ENCODE data around the gene RGS6.

Gene RGS6

DNA sequence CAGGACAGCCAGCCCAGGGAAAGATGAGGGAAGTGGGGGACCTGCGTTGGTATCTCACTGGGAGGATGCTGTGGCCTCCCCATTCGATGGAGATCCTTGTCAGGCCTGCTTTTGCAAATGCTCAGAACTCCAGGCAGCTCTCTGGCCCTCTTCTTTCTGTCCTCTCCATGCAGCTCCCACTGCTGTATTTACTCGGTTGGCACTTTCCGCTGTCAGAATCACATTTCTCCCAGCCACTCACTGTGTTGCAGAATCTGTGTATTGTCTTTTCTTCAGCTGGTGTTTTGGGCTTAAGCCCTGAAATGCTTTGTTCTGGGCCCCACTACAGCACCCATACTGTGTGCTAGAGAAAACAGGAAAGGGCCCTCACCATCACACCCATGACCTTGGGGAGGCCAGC is 401.1 kb downstream of the RGS6 start:
- no peak for DNase-seq

DNA sequence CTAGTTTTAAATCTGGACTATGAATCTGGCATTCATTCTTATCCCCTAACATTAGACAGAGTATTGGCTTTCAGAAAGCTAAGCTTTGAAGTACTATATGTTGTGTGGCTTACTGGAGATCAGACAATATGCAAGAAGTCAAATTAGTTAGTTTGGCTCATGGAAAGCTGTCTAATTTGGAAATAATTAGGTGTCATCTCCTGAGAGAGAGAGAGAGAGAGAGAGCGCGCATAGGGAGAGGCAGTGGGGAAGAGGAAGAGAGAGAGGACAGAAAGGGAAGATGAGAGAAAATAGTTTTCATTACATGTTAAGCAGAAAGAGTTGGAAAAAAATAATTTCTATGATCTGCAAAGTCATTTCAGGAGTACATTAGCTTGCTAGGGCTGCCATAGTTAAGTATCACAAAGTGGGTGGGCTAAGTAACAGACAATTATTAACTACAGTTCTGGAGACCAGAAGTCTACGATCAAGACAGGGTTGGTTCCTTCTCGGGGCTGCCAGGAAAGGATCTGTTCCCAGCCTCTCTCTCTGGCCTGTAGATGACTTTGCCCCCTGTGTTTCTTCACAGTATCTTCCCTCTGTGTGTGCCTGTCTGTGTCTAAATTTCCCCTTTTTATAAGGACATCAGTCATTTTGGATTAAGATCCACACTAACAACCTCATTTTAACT is 404.2 kb downstream of the RGS6 start:
- DNase-seq = no peak

DNA sequence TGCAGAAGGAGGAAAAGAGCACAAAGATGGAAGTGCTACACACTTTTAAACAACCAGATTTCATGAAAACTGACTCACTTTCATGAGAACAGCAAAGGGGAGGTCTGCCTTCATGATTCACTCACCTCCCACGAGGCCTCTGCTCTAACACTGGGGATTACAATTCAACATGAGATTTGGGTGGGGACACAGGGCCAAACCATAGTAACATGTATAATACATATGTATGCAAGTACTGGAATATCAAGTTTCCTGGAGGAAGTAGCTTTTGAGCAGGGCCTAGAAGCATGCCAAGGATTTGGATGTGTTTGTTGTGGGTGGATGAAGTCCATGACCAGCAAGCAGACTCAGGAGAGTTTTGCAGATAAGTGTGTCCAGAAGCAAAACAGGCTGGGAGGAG is 409.0 kb downstream of the RGS6 start:
- no peak for DNase-seq

DNA sequence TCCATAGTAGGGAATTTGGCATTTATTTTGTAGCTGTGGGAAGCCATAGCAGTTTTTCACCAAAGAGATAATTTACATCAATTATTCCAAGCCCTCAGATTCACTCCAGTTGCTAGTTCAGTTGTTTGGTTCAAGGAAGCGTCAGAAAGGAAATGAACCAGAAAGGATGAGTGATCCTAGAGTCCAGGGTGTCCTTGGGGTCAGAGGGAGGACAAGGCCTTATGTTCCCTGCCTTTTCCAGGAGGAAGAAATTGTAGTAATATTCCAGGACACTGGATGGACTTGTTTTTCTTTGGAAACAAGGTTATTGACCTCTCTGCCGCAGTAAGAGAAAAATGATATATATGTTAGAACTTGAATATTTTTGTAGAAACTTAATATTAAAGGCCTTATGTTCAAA is 409.5 kb downstream of the RGS6 start:
- no peak for DNase-seq

DNA sequence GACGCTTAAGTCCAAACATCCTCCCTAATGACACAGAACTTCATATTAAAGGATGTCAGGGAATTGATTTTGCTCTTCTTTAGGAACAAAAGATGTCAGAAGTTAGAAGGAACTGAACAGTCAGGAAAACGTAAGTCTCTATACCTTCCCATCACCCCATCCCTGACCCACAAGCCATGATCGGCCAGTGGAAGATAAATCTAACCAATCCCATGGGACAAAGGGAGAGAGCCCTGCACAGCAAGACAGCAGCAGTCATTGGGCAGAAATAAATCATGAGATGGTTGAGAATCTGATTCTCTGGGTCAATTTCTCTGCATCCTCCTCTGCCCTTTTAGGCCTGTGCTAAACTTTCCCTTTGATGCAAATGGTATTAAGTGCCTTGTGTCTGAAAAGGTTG is 414.9 kb downstream of the RGS6 start:
- DNase-seq = no peak

DNA sequence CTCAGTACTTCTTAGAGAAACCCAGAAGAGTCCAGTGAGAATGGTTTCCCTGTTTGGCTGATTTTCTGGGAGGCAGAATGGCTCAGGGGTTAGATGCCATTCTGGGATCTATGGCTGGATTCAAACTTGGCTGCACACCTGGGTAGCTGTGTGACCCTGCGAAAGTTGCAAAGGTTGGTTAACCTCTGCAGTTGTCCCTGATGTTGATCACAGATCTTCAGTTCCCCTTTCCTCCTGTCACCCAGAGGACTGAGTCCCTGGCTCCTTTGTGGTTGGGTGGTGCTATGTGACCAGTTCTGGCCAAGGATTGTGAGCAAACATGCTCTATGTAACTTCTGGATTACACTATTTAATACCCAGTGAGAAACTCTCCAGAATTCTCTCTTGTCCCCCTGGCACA is 418.0 kb downstream of the RGS6 start:
- DNase-seq = no peak

DNA sequence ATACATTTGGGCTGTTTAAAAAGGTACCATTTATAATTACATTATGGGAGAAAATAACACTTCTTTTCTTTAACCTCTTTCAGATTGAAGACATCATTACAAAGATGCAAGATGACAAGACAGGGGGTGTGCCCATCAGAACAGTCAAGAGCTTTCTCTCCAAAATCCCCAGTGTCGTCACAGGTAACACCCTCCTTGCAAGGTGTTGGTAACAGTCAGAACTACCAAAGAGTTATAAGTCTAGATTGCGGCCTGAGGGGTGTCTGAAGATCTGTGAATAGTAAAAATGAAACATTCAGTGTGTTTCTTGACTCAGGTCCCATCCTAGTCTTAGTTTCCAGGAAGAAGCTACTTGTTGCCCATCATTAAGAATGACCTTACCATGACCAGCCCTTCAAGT is 419.8 kb downstream of the RGS6 start:
- DNase-seq = no peak

DNA sequence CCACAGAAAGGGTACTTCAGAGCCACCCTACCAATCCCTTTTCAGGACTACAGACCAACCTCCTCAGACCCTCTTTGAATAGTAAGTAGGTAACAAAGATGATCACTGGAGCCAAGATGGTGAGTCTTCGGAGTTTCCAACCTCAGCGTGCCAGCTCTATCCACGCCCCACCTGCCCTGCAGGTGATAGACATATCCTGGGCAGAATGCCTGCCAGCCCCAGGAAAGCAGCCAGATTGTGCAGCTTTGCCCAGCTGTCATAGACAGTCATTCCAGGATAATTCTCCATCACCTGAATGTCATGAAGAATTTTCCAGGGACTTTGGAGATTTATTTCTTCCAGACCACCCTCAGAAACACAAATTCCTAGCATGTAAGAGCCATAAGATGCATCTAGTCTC is 434.4 kb downstream of the RGS6 start:
- DNase-seq = no peak

DNA sequence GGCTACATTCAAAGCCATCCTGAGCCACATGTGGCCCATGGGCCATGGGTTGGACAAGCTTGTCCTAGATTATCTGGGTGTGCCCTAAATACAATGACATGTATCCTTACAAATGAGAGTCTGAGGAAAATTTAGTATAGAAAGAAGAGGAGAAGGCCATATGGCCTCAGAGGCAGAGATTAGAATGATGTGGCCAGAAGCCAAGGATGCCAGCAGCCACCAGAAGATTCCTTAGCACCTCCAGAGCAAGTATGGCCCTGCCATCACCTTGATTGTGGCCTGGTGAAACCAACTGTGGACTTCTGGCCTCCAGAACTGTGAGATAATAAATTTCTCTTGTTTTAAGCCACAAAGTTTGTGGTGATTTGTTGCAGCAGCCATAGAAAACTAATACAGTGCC is 436.9 kb downstream of the RGS6 start:
- no peak for DNase-seq

DNA sequence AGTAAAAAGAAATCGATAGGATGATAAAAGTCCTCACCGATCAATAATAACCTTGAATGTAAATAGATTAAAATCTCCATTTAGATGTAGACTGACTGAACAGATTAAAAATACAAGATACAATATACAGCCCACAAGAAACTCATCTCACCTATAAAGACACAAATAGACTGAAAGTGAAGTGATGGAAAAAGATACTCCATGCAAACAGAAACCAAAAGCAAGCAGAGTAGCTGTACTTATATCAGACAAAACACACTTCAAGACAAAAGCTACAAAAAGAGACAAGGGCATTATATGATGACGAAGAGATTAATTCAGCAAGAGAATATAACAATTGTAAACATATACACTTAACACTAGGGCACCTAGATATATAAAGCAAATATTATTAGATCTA is 444.8 kb downstream of the RGS6 start:
- no peak for DNase-seq

DNA sequence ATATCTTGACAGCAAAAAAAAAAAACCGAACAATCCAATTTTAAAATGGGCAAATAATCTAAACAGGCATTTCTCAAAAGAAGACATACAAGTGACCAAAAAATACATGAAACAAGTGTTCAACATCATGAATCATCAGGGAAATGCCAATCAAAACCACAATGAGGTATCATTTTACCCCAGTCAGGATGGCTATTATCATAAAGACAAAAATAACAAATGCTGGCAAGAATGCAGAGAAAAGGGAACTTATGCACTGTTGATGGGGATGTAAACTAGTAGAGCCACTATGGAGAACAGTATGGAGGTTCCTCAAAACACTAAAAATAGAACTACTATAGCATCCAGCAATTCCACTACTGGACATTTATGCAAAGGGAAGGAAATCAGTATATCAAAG is 448.2 kb downstream of the RGS6 start:
- DNase-seq = no peak

DNA sequence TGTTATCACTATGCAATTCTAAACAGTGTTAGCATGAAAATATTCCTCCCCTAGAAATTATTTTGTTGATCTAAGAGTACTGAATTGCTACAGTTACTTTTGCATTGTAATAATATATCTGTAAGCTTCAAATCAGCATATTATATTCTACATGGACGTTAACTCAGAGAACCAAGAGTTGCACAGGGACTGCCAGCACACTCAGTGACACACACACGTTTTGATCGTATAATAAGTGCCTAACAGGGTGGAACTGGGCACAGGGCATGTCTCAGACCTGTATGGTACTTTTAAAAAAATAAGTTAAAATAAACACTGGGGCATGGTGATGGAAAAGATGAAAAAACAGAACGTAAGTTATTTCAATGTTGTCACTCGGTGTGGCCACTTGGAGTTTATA is 451.6 kb downstream of the RGS6 start:
- no peak for DNase-seq

DNA sequence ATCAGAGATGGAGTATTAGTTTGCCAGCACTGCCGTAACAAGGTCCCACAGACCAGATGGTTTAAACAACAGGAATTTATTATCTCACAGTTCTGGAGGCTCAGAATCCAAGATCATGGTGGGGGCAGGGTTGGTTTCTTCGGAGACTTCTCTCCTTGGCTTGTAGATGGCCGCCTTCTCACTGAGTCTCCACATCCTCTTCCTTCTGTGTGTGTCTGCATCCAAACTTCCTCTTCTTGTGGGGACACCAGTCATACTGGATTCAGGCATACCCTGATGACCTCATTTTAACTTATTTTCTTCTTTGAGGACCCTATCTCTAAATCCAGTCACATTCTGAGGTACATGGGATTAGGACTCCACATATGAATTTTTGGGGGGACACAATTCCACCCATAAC is 455.5 kb downstream of the RGS6 start:
- DNase-seq = no peak

DNA sequence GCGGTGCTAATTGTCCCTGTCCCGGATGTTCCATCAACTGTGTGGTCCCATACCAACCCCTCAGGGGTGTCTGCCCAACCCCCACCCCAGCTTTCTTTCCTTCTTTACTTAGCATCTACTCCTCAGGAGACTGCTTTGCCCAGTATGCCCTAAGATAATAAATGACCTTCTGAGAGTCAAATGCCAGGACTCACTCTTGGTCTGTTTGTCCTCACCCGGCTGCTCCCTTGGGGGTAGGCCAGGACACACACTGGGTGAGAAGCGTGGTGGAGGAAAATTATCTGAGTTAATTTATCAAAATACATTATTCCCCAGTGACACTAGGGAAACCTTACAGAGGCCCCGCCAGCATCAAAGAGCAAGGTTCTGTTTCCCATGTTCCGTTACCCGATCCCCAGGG is 457.0 kb downstream of the RGS6 start:
- no peak for DNase-seq

DNA sequence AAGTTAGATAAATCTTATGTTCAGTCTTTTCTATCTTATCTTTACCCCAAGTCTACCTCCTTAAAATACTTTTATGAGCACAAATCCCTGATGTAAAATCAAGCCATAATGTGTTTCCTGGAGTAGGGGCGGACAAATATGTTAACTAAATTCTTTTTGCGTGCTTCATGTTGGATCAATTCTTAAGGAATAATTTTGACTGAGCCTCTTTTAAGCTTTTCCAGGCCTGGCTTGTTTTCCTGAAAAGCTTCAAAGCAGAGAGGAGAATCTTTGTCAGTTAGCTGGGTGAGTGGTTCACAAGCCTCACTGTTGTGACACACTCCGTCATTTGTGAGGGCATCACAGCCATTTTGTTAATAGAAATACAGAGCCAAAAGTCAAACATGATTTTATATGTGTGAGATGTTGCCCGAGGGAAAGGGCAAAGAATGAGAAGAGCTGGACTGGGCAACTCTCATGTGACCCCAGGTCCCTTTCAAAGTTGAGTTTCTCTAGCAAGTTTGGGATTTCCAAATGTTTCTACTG is 468.9 kb downstream of the RGS6 start:
- no peak for DNase-seq

DNA sequence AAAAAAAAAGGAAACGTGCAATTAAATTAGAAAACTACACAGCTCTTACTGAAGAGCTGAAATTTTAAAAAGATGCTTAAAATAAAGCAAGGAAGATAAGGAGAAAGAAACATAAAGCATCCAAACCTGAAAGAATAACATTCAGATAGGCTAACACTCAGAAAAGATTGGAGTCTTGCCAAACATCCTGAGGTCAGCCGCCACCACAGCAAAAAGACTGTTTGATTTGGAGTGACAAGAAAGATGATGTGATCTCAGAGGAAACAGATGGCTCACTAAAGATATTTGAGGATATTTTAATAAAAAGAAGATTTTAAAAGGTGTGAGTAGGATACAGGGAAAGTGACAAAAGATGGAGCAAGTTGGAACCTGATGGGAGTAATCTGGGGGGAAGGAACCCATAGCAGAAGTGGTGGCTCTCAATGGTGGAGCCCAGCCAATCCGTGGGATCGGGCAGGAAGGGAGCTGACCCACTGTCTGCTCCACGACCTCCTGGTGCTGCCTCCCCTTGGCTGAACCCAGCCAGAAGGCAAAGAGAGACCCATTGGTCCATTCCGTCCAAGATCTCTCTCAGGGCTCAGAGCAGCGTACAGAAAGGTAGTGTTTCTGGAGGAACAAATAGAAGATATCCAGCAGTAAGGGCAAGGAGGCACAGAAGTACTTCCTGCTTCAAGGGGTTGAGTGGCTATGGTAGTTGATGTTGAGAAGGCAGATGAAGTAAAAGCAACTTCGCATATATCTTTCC is 469.6 kb downstream of the RGS6 start:
- DNase-seq = peak in 1 of 2 donors; percentile 4

DNA sequence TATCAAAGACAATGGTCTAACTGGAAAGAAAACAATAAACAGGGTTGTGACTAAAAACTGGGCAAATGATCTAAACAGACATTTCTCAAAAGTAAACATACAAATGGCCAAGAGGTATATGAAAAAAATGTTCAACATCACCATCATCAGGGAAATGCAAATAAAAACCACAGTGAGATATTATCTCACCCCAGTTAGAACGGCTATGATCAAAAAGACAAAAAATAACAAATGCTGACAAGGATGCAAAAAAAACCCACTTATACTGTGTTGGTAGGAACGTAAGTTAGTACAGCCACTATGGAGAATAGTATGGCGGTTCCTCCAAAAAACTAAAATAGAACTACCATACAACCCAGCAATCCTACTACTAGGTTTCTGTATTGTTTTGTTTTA is 470.1 kb downstream of the RGS6 start:
- no peak for DNase-seq

DNA sequence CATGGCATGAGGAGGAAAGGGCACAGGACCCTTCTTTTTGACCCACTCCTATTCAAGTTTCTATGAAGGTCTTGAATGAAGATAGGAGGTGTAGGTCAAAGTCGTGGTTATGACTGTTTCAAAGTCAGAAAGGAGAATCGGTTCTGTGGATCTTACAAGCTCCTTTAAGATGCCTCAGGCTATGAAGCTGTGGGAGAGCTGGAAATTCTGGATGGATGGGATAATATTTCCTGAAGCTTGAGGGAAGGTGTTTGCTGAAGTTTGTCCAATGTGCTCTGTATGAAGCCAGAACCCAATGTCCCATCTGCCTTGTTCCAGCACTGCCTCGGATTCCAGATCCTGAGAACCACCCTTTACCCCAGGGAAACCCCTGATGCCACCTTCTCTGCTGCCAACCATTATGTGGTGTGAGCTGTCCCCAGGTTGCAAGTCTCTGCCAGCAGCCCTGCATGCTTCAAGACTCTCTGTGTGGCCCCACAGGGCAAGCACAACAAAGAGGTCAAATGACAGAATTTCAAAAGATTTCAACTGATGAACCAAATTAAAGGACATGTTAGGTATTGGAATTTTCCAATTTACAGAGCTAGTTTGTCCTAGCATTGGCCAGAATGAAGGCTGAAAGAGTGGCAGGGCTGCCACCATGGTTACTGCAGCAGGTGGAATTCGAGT is 472.0 kb downstream of the RGS6 start:
- DNase-seq = no peak

DNA sequence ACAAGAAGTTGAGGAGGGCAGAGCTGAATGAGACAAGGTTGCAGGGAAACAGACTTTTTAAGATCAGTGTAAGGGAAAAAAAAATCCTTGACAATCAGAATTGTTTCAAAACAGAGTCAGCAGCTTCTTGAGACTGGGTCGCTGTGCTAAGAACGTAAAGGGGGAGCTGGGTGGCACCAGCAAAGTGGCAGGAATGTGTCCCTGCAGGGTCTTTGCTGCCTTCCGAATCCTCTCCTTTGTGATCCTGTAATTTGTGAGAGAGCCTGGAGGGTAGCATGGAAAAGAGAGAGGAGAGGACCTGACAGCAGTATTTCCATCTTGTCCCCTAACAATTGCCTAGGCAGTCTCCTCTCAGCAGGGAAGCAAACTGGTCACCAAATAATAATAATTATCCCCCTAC is 472.8 kb downstream of the RGS6 start:
- no peak for DNase-seq

DNA sequence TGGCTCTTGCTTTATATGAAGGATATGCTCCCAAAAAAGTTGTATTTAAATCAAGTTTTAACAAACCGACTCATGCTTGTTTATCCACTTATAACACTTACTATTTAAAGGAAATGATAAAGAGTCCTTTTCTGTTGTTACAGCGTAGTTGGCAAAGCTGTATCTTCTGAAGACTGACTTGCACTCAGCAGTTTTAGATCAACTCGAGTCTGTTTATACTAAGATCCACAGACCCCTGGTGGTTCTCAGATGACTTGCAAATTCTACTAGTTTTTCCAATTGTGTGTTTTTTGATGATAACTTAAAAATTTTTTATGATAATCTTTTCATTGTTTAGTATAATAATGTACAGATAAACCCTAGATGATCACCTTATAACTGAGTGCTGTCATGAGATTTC is 475.8 kb downstream of the RGS6 start:
- no peak for DNase-seq

DNA sequence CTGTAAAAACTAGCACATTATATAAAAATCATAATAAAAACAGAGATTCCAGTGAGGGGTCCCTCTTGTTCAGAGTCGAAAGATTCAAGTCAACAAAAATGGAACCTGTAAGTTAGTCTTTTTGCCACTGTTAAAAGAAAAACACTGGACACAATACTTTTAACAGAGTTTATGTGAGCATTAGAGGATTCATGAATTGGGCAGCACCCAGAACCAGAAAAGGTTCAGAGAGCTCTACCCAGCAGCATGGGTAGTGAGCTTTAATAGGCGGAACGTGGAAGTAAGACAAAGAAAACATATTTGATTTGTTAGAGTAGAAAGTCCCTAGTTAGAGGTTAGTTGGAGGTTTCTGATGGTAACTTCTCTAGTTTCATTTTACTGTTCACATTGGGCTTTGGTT is 476.8 kb downstream of the RGS6 start:
- no peak for DNase-seq

DNA sequence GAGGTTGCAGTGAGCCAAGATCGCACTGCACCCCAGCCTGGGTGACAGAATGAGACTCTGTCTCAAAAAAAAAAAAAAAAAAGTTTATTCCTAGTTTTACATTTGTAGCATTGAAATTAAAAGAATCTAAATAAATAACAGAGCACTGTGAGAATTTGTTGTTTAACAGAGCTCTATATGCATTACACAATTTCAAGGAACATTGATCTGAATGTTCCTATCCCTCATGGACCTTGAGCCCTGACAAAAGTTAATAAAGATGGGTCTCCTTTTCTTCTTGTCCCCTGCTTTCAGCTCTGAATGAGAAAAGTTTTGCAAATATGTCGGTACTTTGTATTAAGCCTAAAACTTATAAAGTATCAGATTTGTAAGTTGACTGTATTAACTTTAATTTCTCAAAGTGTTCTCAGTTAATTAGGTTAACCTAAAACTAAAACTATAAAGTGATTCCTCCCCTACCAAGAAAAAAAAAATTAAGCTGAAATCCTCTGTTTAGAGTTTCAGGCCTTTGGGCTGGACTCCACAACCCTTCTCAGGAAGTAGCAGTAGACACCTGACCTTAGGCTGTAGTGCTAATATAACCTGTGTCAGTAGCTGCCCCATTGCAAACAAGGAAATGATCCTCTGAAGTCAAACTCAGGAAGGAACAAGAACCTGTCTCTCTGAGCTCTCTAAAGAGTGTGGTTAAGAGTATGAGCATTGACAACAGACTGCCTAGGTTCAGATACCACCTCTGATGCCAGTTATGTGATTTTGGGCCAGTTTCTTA is 484.0 kb downstream of the RGS6 start:
- DNase-seq = no peak

DNA sequence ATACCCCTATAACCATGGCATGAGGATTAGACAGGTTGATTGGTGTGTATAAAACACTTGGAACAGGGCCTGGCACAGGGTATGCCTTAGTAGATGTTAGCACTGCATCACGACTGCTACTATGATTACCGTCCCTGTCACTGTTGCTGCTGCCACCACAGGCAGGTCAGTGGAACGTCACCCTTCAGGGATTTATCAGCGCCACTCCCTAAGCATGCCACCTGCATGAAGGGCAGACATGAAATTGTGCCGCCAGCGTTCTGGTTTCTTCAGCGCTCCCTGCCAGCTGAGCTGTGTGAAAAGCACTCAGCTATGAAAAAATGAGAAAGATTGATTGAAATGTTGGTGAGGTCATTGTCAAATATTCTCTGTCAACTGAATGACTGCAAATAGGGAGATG is 484.7 kb downstream of the RGS6 start:
- DNase-seq = no peak

Data from stimulated activated CD4-positive, alpha-beta T cell treated with anti-CD3 and anti-CD28 coated beads, Interleukin-2, amount 100 ng/mL, for 48 hours (primary cell).